GM19351 (cell line): ENCODE results near the gene BANP.

Source experiments
- ATAC-seq: cut with Tn5 transposase; IDR thresholded peaks from one replicate; pipeline ENCODE4 v1.9.1; 2021; ENCODE audit warnings: mild to moderate bottlenecking, moderate library complexity; ENCODE audit not compliant: unreplicated experiment

The BANP gene

DNA sequence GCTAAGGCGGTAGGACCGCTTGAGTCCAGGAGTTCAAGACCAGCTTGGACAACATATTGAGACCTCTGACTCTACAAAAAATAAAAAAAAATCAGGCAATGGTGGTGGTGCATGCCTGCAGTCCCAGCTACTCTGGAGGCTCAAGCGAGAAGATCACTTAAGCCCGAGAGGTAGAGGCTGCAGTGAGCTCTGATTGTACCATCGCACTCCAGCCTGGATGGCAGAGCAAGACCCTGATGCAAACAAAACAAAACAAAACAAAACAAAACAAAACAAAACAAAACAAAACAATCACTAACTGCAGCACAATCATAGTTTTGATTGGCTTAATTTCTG lies 2.5 kb upstream of the BANP start:
- no peak for ATAC-seq

DNA sequence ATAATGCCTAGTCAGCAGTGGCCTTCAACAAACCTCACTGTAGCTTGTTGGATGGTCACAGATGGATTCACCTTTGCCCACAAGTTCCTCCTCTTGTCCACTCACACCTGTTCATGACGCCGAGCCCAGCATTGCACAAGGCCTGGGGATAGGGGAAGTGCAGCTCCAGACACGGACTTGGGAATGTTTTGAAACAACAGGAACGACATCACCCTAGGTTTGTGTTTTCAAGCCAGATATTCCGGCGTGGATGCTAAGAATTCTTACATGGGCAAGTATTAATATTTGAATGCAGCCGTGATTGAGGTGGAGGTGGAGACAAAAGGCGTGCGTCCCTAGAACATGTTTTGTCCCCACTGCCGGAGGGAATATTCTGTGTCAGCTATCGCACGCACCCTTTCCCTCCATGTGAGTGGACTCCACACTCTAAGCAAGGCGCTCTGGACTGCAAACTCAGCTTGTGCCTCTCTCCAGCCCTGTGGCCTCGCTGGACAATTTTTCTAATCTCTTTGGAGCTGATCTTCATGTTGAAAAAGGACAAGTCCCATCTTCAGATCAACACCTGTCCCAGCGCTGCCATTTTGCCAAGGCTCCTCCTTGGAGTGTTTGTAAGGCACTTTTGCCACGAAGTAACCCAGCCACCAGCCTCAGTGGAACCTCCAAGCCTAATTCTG lies 2.0 kb upstream of the BANP start:
- no peak for ATAC-seq

DNA sequence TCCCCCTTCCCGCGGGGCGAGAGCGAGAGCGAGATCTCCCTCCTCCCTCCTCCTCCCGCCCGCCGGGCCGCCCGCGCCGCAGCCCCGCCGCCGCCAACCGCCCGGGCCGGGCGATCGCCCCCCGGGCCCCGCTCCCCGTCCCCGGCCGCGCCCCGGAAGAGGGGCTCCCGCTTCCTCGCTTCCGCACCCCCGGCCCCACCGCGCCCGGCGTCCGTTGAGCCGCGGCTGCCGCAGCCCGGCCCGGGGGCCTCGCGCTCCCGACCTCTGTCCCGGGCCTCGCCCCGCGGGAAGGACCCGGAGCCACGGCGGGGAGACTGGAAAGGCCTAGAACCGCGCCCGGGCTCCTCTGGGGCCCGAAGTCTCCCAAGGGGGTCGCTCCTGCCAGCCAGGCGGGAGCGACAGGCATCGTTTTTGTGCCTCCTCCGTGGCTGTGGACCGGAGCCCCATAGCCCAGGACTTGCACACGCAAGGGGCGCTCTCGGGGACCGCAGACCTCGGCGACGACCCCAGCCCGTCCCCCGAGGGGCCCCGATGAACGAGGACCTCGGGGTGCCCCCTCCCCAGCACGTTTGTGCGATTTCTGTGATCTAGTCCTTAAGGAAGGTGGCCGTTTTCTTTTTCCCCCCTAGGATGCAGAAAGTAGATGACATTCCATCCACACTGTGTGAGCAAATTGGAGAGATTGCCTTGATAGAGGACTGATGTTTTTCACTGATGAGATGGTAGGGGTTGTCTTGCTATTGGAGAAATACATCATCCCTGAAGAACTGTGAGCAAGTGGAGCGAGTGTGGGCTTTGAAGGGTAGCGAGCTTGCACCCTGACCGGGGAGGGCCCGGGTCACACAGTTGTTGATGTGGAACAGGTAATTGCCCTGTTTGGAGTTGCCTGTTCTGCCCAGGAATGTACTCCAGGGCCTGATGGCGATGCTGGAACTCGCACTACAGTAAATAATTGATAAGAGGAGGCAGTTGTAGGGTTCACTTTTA lies 611 bp downstream of the BANP start:
- no peak for ATAC-seq

DNA sequence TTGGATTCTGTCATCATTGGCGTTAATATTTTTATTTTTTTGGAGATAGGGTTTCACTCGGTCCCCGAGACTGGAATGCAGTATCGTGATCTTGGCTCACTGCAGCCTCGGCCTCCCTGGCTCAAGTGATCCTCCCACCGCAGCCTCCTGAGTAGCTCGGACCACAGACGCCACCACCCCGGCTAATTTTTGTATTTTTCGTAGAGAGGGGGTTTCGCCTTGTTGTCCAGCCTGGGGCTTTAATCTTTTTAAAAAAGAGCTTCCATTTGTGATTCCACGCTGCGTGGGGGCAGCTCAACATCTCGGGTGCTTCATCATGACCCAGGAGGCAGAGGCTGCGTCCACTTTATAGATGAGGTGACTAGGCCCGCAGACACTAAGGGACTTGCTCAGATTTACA lies 1.5 kb downstream of the BANP start:
- no peak for ATAC-seq

DNA sequence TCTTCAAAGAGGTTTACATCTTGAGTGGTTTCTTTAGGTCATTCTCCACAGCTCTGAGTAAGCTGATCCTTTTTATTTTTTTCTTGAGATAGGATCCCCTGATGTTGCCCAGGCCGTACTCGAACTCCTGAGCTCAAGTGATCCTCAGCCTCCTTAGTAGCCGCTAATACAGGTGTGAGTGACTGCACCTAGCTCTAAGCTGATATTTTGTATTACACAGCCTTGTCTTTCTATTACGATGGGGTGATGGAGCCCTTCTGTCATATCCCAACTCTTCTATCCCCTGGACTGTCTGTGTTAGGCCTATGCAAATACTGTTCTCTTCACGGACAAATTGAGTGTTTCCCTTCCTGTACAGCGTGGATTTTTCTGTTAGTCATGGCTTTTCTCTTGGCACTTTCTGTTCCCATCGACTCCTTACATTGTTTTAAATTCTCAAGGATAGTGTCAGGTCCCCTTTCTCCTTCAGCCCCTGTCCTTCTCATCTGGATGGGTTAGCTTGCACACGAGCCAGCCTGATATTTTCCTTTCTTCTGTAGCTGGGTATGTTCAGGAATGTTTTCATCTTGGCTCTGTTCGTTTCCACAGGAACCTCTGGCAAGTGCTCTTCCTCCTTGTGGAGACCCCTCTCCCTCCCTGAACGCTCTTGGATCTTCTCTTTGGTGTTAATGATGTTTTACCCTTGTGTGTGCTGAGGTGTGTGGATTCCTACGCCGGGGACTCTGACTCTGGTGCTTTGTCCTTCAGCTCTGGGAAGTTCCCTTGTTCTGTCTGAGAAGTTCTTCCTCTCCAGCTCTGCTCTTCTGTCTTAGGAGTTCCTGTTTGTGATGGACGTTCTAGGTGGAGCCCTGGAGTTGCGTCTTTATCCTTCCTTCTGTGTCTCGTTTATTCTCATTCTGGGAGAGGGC lies 2.3 kb downstream of the BANP start:
- ATAC-seq = no peak

DNA sequence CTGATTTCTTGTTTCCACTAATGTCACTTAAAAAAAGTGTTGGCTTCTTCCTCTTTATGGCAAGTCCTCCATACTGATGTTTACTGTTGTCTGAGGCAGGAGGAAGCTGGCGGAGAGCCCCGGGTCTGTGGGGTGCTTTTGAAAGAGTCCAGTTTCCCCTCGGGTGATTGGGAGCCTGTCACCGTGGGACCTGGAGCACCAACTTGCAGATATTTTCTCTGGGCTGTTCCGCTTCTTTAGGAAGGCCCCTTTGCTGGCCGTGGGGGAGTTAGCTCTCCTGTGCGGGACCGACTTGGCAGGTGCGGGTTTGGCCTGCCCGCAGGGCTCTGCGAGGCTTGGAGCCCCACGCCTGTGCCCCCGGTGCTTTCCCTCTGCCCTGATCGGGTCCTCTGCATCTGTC lies 3.1 kb downstream of the BANP start:
- no peak for ATAC-seq

DNA sequence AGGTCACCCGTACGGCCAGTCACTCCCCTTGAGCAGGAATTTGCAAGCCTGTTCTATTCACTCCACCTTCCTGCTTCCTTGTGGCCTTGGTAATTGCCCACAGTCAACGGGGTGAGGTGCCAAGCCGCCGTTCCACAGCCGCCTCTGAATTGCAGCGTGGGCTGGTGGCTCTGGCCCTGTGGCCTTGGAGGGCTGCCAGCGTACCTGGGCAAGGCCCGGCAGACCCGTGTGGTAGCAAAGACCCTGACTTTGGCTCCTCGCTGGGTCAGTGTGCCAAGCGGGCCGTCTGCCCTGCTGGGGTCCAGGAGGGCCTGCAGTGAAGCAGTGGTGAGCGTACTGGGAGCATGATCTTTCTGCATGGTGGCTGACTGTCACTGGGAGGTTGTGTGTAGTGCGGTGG lies 3.6 kb downstream of the BANP start:
- ATAC-seq = no peak

DNA sequence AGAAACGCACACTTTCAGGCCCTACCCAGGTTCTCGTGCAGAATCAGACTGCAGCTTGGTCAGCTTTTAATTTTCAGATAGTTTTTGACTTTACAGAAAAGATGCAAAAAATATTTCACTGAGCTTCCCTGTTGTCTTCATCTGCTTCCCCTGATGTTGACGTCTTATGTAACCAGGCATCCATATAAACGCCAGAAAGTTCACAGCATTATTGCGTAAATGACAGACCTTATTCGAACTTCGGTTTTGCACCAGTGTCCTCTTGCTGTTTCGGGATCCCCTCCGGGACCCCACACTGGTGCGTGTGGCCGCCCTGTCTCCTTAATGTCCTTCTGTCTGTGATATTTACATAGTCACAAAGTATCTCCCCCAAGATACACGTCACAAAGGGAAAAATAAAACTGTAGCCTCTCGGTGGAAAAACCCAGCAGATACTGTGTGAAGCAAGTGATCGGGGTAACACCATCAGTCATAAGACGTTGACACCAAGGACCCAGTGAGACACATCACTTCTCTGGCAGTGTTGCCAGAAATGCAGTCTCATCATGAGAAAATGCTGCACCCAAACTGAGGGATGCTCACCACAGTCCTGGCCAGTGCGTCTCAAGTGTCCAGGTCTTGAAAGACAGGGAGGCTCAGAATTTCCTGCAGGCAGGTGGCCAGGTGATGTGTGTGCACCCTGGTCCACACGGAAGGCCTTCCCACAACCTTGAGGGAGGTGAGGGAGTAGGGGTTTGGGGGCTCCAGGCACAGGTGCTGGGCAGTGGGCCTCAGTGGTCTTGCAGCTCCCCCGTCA lies 4.3 kb downstream of the BANP start:
- no peak for ATAC-seq

DNA sequence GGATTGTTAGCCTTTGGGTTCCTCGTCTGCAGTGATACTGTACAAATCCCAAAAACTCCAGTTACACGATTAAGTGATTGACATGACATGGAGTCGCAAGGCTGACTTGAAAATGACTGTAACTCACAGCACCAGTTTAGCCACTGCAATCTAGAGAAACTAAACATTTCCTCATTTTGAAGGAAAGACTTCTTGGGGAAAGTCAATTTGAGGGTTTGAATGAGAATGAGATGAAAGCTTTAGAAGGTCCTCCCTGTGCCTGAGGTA lies 4.8 kb downstream of the BANP start:
- peak; percentile 0 for ATAC-seq

DNA sequence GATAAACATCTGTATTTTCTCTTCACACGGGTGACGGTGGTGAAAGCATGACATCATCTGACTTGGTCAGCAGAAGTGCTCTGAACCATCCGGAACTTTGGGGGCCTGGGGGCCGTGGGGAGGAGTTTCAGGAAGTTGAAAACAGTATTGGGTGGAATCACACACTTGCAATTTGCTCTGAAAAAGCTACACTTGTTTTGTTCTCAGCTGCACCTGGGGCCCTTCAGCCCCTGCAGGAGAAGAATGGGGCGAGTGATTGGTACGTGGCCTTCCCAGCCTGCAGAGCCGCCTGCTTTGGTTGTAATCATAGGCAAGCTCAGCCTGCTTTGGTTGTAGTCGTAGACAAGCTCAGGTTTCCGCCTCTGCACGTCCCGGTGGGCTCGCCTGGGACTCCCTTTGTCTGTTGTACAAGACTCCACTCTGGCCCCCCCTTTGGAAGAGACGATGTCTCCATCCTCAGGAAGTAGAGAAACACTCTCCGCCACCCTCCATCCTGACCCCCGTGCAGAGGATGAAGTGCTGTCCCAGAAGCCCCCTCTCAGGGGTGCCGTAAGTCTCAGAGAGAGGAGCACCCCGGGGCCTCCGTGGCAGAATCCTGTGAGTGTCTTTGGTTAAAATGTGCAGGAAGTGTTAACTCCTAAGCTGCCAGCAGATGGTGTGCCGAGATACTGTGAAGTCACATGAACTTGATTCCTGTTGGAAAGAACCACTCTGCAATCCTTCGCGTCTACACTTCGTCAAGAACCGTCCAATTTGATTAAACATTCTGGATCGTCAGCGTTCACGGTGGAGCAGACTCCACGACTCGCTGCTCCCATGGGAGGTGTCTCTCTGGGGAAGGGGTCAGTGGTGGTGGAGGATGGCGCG lies 5.4 kb downstream of the BANP start:
- peak; percentile 43 for ATAC-seq

DNA sequence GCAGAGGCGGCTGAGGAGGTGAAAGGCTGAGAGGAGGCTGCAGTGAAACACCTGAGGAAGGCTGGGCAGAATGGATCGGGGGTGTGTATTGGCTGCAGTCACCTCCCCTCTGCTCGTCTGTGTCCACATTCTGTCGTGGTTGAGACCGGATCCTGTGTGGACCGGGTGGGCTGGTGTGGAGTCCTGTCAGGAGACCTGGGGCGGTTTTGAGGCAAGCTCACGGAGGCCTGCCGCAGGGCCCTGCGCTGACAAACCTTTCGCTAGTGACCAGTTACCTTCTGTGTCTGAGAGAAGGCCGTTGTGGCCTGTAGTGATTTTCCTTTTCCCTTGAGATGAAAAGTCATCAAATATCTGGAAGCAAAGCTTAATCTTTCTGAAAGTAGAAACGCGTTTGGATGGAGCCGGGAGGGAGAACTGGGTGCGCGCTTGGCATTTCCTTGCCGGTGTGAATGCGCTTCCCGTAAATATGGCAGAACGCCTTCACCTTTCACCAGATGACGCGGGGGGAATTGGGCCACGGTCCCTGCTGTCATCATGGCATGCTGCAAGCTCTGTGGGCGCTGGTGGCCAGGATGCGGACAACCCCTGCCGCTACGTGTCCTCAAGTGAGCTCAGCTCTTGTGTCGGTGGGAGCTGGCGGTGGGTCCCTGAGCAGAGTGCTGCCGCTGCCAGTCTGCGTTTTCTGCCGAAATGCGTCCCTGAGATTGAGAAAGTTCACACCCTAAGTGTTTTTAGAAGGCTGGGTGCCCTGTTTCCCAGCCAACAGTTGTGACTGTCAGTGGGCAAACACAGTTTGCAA lies 6.3 kb downstream of the BANP start:
- ATAC-seq = no peak

DNA sequence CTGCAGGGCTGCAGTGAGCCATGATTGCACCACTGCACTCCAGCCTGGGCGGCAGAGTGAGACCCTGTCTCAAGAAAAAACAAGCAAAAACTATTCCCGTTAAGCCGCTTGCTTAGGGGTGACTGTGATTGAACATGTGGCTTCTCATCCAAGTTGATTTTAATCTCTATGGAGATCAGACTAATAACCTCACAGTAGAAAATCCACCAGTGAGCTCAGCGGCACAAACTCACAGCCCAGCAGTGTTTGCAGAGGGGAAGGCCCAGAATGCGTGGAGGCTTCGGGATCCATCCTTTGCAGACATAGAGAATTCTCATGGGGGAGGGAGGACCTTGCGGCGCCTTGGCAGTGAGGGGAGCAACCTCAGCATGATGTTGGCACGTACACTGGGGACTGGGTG lies 7.4 kb downstream of the BANP start:
- ATAC-seq = no peak

DNA sequence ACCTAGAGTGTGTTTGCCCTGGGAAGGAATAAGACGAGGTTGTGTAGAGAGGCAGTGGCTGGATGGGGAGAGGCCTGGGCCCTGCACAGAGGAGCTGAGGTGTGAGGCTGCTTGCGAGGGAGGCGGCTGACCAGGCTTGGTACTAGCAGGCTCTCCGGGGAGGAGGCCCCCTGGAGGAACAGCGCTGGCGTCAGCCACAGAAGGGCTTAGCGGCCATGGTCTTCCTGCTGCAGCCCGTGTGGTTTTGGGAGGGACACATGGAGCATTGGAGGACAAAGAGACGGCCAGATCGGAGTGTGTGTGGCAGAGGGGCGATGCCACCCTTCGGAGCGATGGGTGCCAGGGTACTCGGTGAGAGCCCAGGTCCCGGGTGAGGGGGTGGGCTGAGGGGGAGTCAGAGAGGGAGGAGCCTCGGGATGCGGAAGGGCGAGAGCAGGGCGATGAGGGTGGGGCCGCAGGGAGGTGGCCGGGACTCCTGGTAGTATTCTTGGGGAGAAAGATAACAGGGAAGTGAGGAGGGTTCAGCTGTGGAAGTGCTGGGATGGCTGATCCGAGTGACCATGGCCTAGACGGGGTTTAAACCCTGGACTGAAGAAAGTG lies 8.3 kb downstream of the BANP start:
- no peak for ATAC-seq

DNA sequence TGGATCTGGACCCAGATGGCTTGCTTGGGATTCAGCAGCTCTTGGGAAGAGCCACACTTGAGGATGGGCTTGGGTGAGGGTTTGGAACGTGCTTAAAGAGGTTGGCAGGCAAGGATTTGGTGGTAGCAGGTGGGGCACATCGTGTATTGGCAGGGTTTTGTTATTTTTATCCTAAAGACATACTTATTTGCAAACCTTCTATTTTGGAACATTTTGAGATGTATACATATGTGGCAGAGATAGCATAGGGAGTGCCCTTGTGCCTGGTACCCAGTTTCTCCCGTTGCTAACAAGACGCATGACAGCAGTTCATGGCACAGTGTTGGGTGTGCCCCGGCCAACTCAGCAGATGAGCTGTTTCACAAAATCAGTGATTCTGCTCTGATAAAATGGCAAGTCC lies 9.1 kb downstream of the BANP start:
- no peak for ATAC-seq

DNA sequence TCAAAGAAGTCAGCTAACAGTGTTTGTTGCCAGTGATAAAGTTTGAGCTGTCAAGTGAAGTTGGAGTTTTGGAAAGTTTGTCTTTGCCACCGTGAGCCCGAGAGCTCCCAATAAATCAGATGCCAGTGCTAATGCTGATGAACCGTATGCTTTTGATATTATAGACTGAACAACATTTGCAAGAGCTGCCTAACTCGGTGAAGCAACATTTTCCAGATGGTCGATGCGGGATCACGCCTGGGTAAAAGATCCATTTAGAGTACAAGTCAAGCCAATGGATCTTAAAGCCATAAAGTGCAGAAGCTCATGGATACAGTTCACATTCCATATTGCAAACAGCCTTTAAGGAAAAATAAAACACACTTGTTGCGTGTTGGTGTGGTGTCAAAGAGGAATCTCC lies 9.6 kb downstream of the BANP start:
- no peak for ATAC-seq

DNA sequence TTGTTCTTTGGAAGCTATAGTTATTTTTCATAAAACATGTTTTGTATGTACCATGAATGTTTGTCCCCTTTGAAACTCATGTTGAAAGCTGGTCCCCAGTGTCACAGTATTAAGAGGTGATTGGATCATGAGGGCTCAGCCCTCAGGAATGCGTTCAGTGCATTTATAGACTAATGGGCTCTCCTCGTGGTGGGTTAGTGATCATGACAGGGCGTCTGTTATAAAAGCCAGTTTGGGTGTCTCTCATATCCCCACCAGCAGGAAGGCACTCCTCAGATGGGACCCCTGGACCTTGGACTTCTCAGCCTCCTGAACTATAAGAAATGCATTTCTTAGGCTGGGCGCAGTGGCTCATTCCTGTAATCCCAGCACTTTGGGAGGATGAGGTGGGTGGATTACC lies 10.4 kb downstream of the BANP start:
- no peak for ATAC-seq

DNA sequence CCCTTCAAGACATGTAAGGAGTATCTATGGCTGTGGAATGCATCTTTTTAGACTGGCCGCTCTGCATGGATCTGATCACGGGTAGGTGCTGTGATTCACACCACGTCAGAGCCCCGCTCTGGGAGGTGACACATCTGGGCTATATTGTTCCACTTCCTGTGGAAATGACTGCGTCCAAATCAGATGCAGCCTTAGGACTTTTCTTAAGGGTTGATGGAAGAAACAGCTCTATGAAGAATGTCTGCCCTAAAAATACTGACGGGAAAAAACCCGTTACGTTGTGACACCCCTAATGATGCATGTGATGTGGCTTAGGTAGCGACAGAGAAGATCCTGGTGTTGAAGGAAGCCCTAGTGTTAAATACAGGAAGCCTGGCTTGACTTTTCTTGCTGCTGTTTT lies 12.2 kb downstream of the BANP start:
- no peak for ATAC-seq

DNA sequence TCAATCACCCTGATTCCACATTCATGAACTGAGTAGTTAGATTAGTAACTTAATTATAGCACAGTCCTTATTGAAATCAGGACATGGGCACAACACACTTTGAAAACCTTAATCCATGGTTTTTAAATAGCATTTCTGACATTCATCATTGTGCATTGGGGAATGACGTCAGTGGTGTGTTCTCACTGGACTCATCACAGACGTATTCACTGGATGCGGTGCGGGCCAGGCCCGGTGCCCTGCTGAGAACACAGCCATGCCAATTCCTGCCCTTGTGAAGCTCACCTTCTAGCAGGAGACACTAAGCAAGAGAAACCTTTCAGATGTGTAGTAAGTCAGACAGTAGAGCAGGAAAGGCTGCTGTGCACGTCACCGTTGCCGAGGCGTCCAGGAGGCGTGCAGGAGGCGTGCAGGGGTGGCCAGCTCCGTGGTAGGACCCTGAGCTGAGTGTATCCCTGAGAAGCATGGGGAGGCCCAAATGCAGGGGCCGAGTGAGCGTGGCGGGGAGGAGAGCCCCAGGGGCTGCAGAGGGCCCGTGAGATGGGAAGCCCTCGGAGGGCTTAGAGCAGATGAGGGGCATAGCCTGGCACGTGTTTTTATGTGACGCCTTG lies 12.9 kb downstream of the BANP start:
- no peak for ATAC-seq
